Myocyte (in vitro differentiated cells): Measurements from ENCODE around the gene TBC1D24. TPM values are rescaled to one million over a fixed set of nuclear protein-coding genes. Genes with fewer than 3 reads are reported as not detected.

Source experiments
- microRNA counts: library from miRNA; unstranded; fragments of <30 nt; microRNA quantifications from one replicate; lab custom pipeline; 2016
- microRNA-seq: library from miRNA; unstranded; fragments of <30 nt; microRNA quantifications from one replicate; pipeline ENCODE4, GENCODE V29; 2016
- total RNA-seq: library from RNA; depleted of rRNA; stranded (reverse); fragments of >200 nt; gene quantifications from 2 replicates; pipeline ENCODE4 v1.2.3, GENCODE V29; 2014

Gene TBC1D24
- total RNA-seq, 1 donor from 2014 or later, result 27.6 TPM

MicroRNAs encoded within 50 kb of the gene (microRNA counts, 767-probe panel; counts per million panel counts)
- microRNA hsa-miR-3178 (lab: Ali Mortazavi, UCI), result not detected

Small RNA genes lying within 50 kb of the gene (microRNA-seq; reads per million reads assigned to microRNA genes)
- gene MIR3178 (not detected), gene MIR6767 (not detected), gene MIR6768 (not detected)

Other genes starting within 250 kb of the TBC1D24 start
- gene DNASE1L2, start 238.7 kb upstream of the TBC1D24 start, total RNA-seq, result 2.2 and 2.4 TPM in 2 replicates
- gene ECI1, start 223.5 kb upstream of the TBC1D24 start, total RNA-seq, result 39.6 and 46.4 TPM in 2 replicates
- 109 and 136 TPM in 2 replicates for gene RNPS1, start 207.0 kb upstream of the TBC1D24 start, total RNA-seq
- 7.0 and 12.1 TPM in 2 replicates for gene ABCA3, start 134.4 kb upstream of the TBC1D24 start, total RNA-seq
- gene CCNF, start 45.7 kb upstream of the TBC1D24 start, total RNA-seq, result 3.1 and 3.2 TPM in 2 replicates
- 5.7 and 10.4 TPM in 2 replicates for gene TEDC2, start 15.0 kb upstream of the TBC1D24 start, total RNA-seq
- 0.10 TPM in 1 of 2 replicates, not detected in the other for gene NTN3, start 3.8 kb upstream of the TBC1D24 start, total RNA-seq
- gene ATP6V0C, start 38.8 kb downstream of the TBC1D24 start, total RNA-seq, result 50.9 and 59.2 TPM in 2 replicates
- gene AMDHD2, start 45.2 kb downstream of the TBC1D24 start, total RNA-seq, result 39.7 and 47.1 TPM in 2 replicates
- gene CEMP1, start 56.3 kb downstream of the TBC1D24 start, total RNA-seq, result 0.32 TPM in 1 of 2 replicates, not detected in the other
- gene PDPK1, start 62.9 kb downstream of the TBC1D24 start, total RNA-seq, result 22.4 and 22.6 TPM in 2 replicates
- gene KCTD5, start 207.4 kb downstream of the TBC1D24 start, total RNA-seq, result 39.0 and 40.6 TPM in 2 replicates
- 0.26 and 0.62 TPM in 2 replicates for gene PRSS27, start 245.1 kb downstream of the TBC1D24 start, total RNA-seq